Endothelial cell of umbilical vein (primary cell): ENCODE measurements around the gene FBLN2. TPM values are rescaled to one million over a fixed set of nuclear protein-coding genes. Genes with fewer than 3 reads are reported as not detected.

Source experiments
- BruUV-seq: library from RNA; stranded (reverse); fragments of 400-500 nt; replicated peaks from 2 replicates; lab custom pipeline; 2021; lab: Mats Ljungman, UMichigan
- CTCF ChIA-PET: fragments of 300-600, 350-600 bp; sonication (Branson Sonifier 250); formaldehyde crosslinking; loops from one replicate; lab custom pipeline; 2021; ENCODE audit warnings: antibody characterized with exemption, inconsistent platforms; lab: Charles Lee
- POLR2A ChIA-PET: fragments of 300-600, 350-600 bp; sonication (Branson Sonifier 250); formaldehyde crosslinking; loops from one replicate; lab custom pipeline; 2021; ENCODE audit warnings: antibody characterized with exemption, inconsistent platforms; lab: Charles Lee
- DNase-seq: peaks from one replicate; pipeline ENCODE4 v3.0.0-alpha.2; 2011; ENCODE audit warnings: low read depth, low spot score
- FAIRE-seq: peaks from 2 replicates; lab custom pipeline; 2011; peaks lifted over from hg19 to GRCh38; lab: Jason Lieb, UNC
- H2AFZ ChIP-seq: 2 replicates; pipeline ENCODE4 v1.6.0; 2012; ENCODE audit warnings: low read depth, low read length, control low read depth, inconsistent platforms
- H3K27ac ChIP-seq: 2 replicates; pipeline ENCODE4 v1.5.1; 2011; ENCODE audit warnings: low read depth, mild to moderate bottlenecking, control low read depth, low read length, moderate library complexity; ENCODE audit not compliant: insufficient read depth
- H3K27me3 ChIP-seq, 2 experiments: 2 replicates each; pipeline versions ENCODE4 v1.6.0 to v1.6.1; 2011; ENCODE audit warnings: low read length in 2 of 2, mixed read lengths in 1 of 2; ENCODE audit not compliant: control insufficient read depth in 2 of 2, insufficient read depth in 2 of 2
- H3K36me3 ChIP-seq, 2 experiments: 2 replicates in 1 of 2; 3 replicates in 1 of 2; pipeline ENCODE4 v1.5.1; 2011; ENCODE audit warnings: low read length in 2 of 2, mild to moderate bottlenecking in 1 of 2, moderate library complexity in 1 of 2; ENCODE audit not compliant: control insufficient read depth in 2 of 2, insufficient read depth in 2 of 2; ENCODE audit errors: extremely low read depth in 1 of 2
- H3K4me1 ChIP-seq: 3 replicates; pipeline ENCODE4 v1.5.1; 2011; ENCODE audit warnings: mild to moderate bottlenecking, low read length; ENCODE audit not compliant: control insufficient read depth, insufficient read depth; ENCODE audit errors: extremely low read depth
- H3K4me2 ChIP-seq: 2 replicates; pipeline ENCODE4 v1.6.1; 2011; ENCODE audit warnings: low read length, control low read depth, mixed read lengths; ENCODE audit not compliant: insufficient read depth
- H3K4me3 ChIP-seq, 3 experiments: fragments of 200-600 bp in 1 of 3; sonication (generic), shearing (Covaris generic) in 1 of 3; replicated peaks in 1 of 3; 2 replicates each; pipeline ENCODE4 v1.5.1; 2011 to 2016; ENCODE audit warnings: control low read depth in 3 of 3, low read length in 3 of 3, mild to moderate bottlenecking in 2 of 3, inconsistent platforms in 1 of 3, low read depth in 1 of 3, moderate library complexity in 1 of 3; ENCODE audit not compliant: insufficient read depth in 1 of 3
- H3K79me2 ChIP-seq: 2 replicates; pipeline ENCODE4 v1.6.0; 2012; ENCODE audit warnings: low read length, inconsistent platforms; ENCODE audit not compliant: control insufficient read depth, insufficient read depth
- H3K9ac ChIP-seq: replicated peaks from 2 replicates; pipeline ENCODE3; 2011; ENCODE audit warnings: low read length, control low read depth; ENCODE audit not compliant: insufficient read depth; ENCODE audit errors: extremely low read depth
- H3K9me1 ChIP-seq: replicated peaks from 3 replicates; pipeline ENCODE4 v1.6.0; 2011; ENCODE audit warnings: mild to moderate bottlenecking, low read length; ENCODE audit not compliant: control insufficient read depth, insufficient read depth; ENCODE audit errors: extremely low read depth
- H3K9me3 ChIP-seq: replicated peaks from 2 replicates; pipeline ENCODE4 v1.5.1; 2012; ENCODE audit warnings: low read length, inconsistent platforms; ENCODE audit not compliant: control insufficient read depth, insufficient read depth
- H4K20me1 ChIP-seq: replicated peaks from 2 replicates; pipeline ENCODE3; 2011; ENCODE audit warnings: mild to moderate bottlenecking, low read length; ENCODE audit not compliant: control insufficient read depth, insufficient read depth; ENCODE audit errors: extremely low read depth
- CTCF ChIP-seq, 2 donors: IDR thresholded peaks; 1 replicate in 1 of 2; 2 replicates in 1 of 2; pipeline ENCODE4 v1.5.1; 2011; ENCODE audit warnings: low read length in 2 of 2, mild to moderate bottlenecking in 2 of 2, moderate library complexity in 2 of 2, control low read depth in 1 of 2, inconsistent platforms in 1 of 2, low read depth in 1 of 2; ENCODE audit not compliant: insufficient read depth in 1 of 2; ENCODE audit errors: extremely low read depth in 1 of 2
- EZH2 ChIP-seq: IDR thresholded peaks from 2 replicates; pipeline ENCODE4 v1.6.1; 2012; ENCODE audit warnings: borderline replicate concordance, low read depth, mild to moderate bottlenecking, moderate library complexity, low read length, inconsistent platforms; ENCODE audit not compliant: severe bottlenecking
- FOS ChIP-seq: IDR thresholded peaks from 2 replicates; pipeline ENCODE4 v1.6.1; 2011; ENCODE audit warnings: mild to moderate bottlenecking, low read length, moderate library complexity, borderline replicate concordance; ENCODE audit not compliant: insufficient read depth
- GATA2 ChIP-seq: IDR thresholded peaks from 2 replicates; pipeline ENCODE4 v1.7.0; 2011; ENCODE audit warnings: low read depth, mild to moderate bottlenecking, moderate library complexity, mixed read lengths, low read length; ENCODE audit not compliant: insufficient read length, insufficient read depth
- JUN ChIP-seq: IDR thresholded peaks from 2 replicates; pipeline ENCODE4 v1.6.1; 2011; ENCODE audit warnings: borderline replicate concordance, low read depth; ENCODE audit not compliant: insufficient read length, insufficient read depth
- MAX ChIP-seq: IDR thresholded peaks from 2 replicates; pipeline ENCODE4 v1.6.1; 2011; ENCODE audit not compliant: insufficient read depth, insufficient read length
- MYC ChIP-seq: IDR thresholded peaks from one replicate; pipeline ENCODE4 v1.6.1; 2011; ENCODE audit warnings: mild to moderate bottlenecking, low read depth, low read length
- POLR2A ChIP-seq: IDR thresholded peaks from 2 replicates; pipeline ENCODE4 v1.6.1; 2012; ENCODE audit warnings: low read depth, mild to moderate bottlenecking, control low read depth, low read length
- POLR2AphosphoS5 ChIP-seq: IDR thresholded peaks from 2 replicates; pipeline ENCODE4 v1.6.1; 2012; ENCODE audit warnings: low read depth, mild to moderate bottlenecking, control low read depth, low read length, moderate library complexity; ENCODE audit not compliant: insufficient read depth
- dilution Hi-C: fragments of 300-500 bp; cut with MboI; formaldehyde crosslinking; loops from one replicate; pipeline ENCODE4 v1.15.0; 2019; ENCODE audit warnings: low sequenced_read_pairs; ENCODE audit not compliant: extremely low pct_ligation_motif_present
- intact Hi-C: fragments of 100-400 bp; cut with micrococcal nuclease; formaldehyde crosslinking; loops from one replicate; pipeline ENCODE4 v1.10.0; 2022
- polyA plus RNA-seq, 4 experiments: library from polyadenylated mRNA; depleted of rRNA in 3 of 4; stranded (reverse) in 3 of 4; unstranded in 1 of 4; fragments of >200 nt; gene quantifications; 2 replicates each; pipeline versions ENCODE4 v1.2.1 to v1.2.3, GENCODE V29; 2011 to 2012; ENCODE audit warnings: missing spikeins in 1 of 4
- total RNA-seq: library from RNA; stranded (reverse); gene quantifications from 2 replicates; pipeline ENCODE4 v1.2.3, GENCODE V29; 2021

FBLN2 gene
- total and polyA plus RNA-seq, 2 donors (not counting 3 experiments of a cell fraction or from before 2014, with no cell fraction given), result 1.4 to 1.9 TPM

DNA sequence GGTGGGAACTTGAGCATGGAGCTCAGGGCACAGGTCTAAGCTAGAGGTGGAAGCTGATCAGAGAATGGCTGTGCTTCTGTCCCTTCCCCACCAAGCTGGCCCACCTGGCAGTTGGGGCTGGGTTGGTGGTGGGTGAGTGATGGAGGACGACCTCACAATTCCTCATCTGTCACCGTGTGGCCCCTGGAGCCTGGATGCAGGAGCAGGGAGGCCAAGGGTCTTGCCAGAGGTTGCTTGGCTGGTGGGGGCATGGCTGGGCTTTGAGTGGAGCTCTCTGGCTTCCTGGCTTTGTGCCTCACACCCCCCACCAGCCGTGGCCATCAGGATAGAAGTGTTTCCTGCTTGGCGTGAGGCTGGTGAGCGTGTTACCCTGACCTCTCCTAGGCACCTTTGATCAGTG is 36.0 kb downstream of the FBLN2 start:
- no TSS peak for BruUV-seq
- Histone ChIP-seq H3K27me3 (no peaks in the 10 kb centered on the region), H3K79me2 (no peaks in the 10 kb centered on the region), H2AFZ (no peak overlapping the region), H4K20me1 (no peaks in the 10 kb centered on the region), H3K9ac (no peak overlapping the region), H3K9me1 (no peaks in the 10 kb centered on the region), H3K9me3 (no peaks in the 10 kb centered on the region), H3K27ac (no peak overlapping the region), H3K4me2 (no peak overlapping the region), H3K36me3 (no peaks in the 10 kb centered on the region), H3K4me3 (no peak overlapping the region), H3K4me1 (no peaks in the 10 kb centered on the region)
- FAIRE-seq (no peak), DNase-seq (no peak)
- intact Hi-C loops, result no loop called here
- CTCF ChIA-PET, result interaction anchor here (1.2 to 1.3 kb wide), 2 partner anchors 72 to 89 kb away, joined by 3 to 7 read pairs; no protein-coding TSS in a partner anchor
- no peak for TF ChIP-seq POLR2A
- TF ChIP-seq GATA2, result no peak
- no peak for TF ChIP-seq MAX
- no peak for TF ChIP-seq CTCF (IDR thresholded peaks at IDR 0.05; ENCODE audit: extremely low read depth in 1 of 2, insufficient read depth in 1 of 2, low read depth in 1 of 2, low read length in 2 of 2)
- TF ChIP-seq MYC, result no peak
- TF ChIP-seq JUN, result no peak
- TF ChIP-seq EZH2, result no peak
- no peak for TF ChIP-seq FOS
- TF ChIP-seq POLR2AphosphoS5, result no peak
- POLR2A ChIA-PET, result no interaction called here
- dilution Hi-C loops, result no loop called here
